Measurements from ENCODE around the gene CCBE1. TPM values are rescaled to one million over a fixed set of nuclear protein-coding genes. Genes with fewer than 3 reads are reported as not detected.
A peak's percentile ranks its signal among the peaks of the same experiment; 100 is the strongest.

Gene CCBE1
- total RNA-seq (2022) (0.09 and 0.44 TPM in 2 replicates), Bru-seq, nascent RNA (percentile 13 among the genes with signal in this experiment), BruChase-seq, experiment 1, labeled RNA remaining after a 2-hour chase (percentile 7 among the genes with signal in this experiment), BruChase-seq, experiment 2, labeled RNA remaining after a 6-hour chase (percentile 7 among the genes with signal in this experiment)
- long read RNA-seq, partial matches to known transcripts, result 0 of 1 reads
- long read RNA-seq, other reads (novel, unspliced or antisense), result 1 of 1 reads

- TF ChIP-seq CTCF (IDR thresholded peaks at IDR 0.05; ENCODE audit: insufficient read depth in 1 of 2, low read depth in 1 of 2, low read length in 1 of 2, severe bottlenecking in 1 of 2, unreplicated experiment in 1 of 2), result peak; percentile 39 to 55
- POLR2A ChIA-PET, result no interaction called here
- Mint-ChIP-seq H3K4me1 (ENCODE audit: low read depth, unreplicated experiment) (peaks cover 7% of the 10 kb centered on the region), H3K27me3 (ENCODE audit: insufficient read depth, unreplicated experiment) (peaks cover 11% of the 10 kb centered on the region), H3K36me3 (ENCODE audit: insufficient read depth, unreplicated experiment) (no peaks in the 10 kb centered on the region), H3K4me3 (ENCODE audit: unreplicated experiment) (peak within 1 kb of the TSS; percentile 60), H3K9me3 (ENCODE audit: unreplicated experiment) (no peaks in the 10 kb centered on the region), H3K27ac (ENCODE audit: unreplicated experiment) (no peak within 1 kb of the TSS)
- Histone ChIP-seq H3K9me3 (no peaks in the 10 kb centered on the region), H3K4me3 (ENCODE audit: low read depth, low read length) (0 out of 2 replicates have a peak within 1 kb of the TSS, but pooled peaks have one; percentile 2), H3K27me3 (replicated peaks; ENCODE audit: control insufficient read depth, insufficient read depth, low read length) (no peaks in the 10 kb centered on the region), H3K36me3 (ENCODE audit: control insufficient read depth, insufficient read depth, low read length) (no peaks in the 10 kb centered on the region), H3K4me1 (no peaks in the 10 kb centered on the region)
- BruUV-seq (replicated peaks), result no TSS peak
- CTCF ChIA-PET, result interaction anchor here (1.5 kb wide), 1 partner anchor 126 kb away, joined by 5 read pairs; no protein-coding TSS in a partner anchor
- DNase-seq, result peak in 1 of 2 experiments; percentile 28
- intact Hi-C loops (cut with micrococcal nuclease; ENCODE audit: unreplicated experiment), result no loop called here
Measured at GRCh38 chr18:59697236-59697932, at the start of gene CCBE1. Gene CCBE1 (minus strand): TSS chr18:59697423.

- CTCF ChIA-PET, result no interaction called here
- H3K27ac Mint-ChIP-seq (ENCODE audit: unreplicated experiment), result no peak overlapping the region
Measured at GRCh38 chr18:59744271-59744721, 47.1 kb upstream of the CCBE1 start.

DNA sequence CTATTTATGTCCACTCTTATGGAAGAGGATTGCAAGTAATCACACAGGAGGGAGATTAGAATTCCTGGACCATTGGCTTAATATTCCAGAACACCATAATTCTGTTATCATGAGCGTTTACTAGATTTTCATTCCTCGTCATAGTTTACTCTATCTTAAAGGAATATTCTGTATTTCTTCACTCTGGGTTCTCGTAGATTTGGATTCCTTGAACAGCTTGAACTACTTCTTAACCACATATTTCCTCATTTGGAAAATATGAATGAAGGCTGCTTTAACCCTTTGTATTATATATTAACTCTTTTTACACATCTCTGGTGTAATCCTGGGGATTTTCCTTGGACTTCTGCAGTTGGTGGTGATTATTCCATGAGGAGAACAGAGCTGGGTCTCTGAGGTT lies 46.3 kb upstream of the CCBE1 start:
- no peaks in the 10 kb centered on the region for H3K4me1 Mint-ChIP-seq (ENCODE audit: low read depth, unreplicated experiment)
- H3K27ac Mint-ChIP-seq (ENCODE audit: unreplicated experiment), result no peak overlapping the region
- no peaks in the 10 kb centered on the region for H3K4me1 ChIP-seq
- H3K4me3 Mint-ChIP-seq (ENCODE audit: unreplicated experiment), result no peak overlapping the region
- no peaks in the 10 kb centered on the region for H3K9me3 ChIP-seq
- H3K4me3 ChIP-seq (ENCODE audit: low read depth, low read length), result no peak overlapping the region
- DNase-seq, result no peak
- intact Hi-C loops (cut with micrococcal nuclease; ENCODE audit: unreplicated experiment), result no loop called here
- no peaks in the 10 kb centered on the region for H3K27me3 Mint-ChIP-seq (ENCODE audit: insufficient read depth, unreplicated experiment)
- H3K36me3 ChIP-seq (ENCODE audit: control insufficient read depth, insufficient read depth, low read length), result no peaks in the 10 kb centered on the region
- ChIA-PET POLR2A (no interaction called here), CTCF (no interaction called here)
- no peaks in the 10 kb centered on the region for H3K36me3 Mint-ChIP-seq (ENCODE audit: insufficient read depth, unreplicated experiment)
- no TSS peak for BruUV-seq (replicated peaks)
- TF ChIP-seq CTCF (IDR thresholded peaks at IDR 0.05; ENCODE audit: insufficient read depth in 1 of 2, low read depth in 1 of 2, low read length in 1 of 2, severe bottlenecking in 1 of 2, unreplicated experiment in 1 of 2), result no peak
- H3K27me3 ChIP-seq (replicated peaks; ENCODE audit: control insufficient read depth, insufficient read depth, low read length), result no peaks in the 10 kb centered on the region
- H3K9me3 Mint-ChIP-seq (ENCODE audit: unreplicated experiment), result no peaks in the 10 kb centered on the region

More at GRCh38 chr18:59744271-59744721, 47.1 kb upstream of the CCBE1 start:
- intact Hi-C loops (cut with micrococcal nuclease; ENCODE audit: unreplicated experiment), result no loop called here
- DNase-seq, result no peak
- H3K9me3 Mint-ChIP-seq (ENCODE audit: unreplicated experiment), result no peaks in the 10 kb centered on the region
- no peak for TF ChIP-seq CTCF (IDR thresholded peaks at IDR 0.05; ENCODE audit: insufficient read depth in 1 of 2, low read depth in 1 of 2, low read length in 1 of 2, severe bottlenecking in 1 of 2, unreplicated experiment in 1 of 2)
- Histone ChIP-seq H3K4me1 (no peaks in the 10 kb centered on the region), H3K4me3 (ENCODE audit: low read depth, low read length) (no peak overlapping the region), H3K27me3 (replicated peaks; ENCODE audit: control insufficient read depth, insufficient read depth, low read length) (no peaks in the 10 kb centered on the region), H3K9me3 (no peaks in the 10 kb centered on the region), H3K36me3 (ENCODE audit: control insufficient read depth, insufficient read depth, low read length) (no peaks in the 10 kb centered on the region)
- H3K4me3 Mint-ChIP-seq (ENCODE audit: unreplicated experiment), result no peak overlapping the region
- BruUV-seq (replicated peaks), result no TSS peak
- no peaks in the 10 kb centered on the region for H3K36me3 Mint-ChIP-seq (ENCODE audit: insufficient read depth, unreplicated experiment)
- no peaks in the 10 kb centered on the region for H3K27me3 Mint-ChIP-seq (ENCODE audit: insufficient read depth, unreplicated experiment)
- POLR2A ChIA-PET, result no interaction called here
- H3K4me1 Mint-ChIP-seq (ENCODE audit: low read depth, unreplicated experiment), result no peaks in the 10 kb centered on the region
